HepG2 (cell line): Measurements from ENCODE around the gene ETS1. TPM values are rescaled to one million over a fixed set of nuclear protein-coding genes. Genes with fewer than 3 reads are reported as not detected.
A peak's percentile ranks its signal among the peaks of the same experiment; 100 is the strongest.

ENCODE experiments used
- CENPT ChIP-seq: sonication (generic); formaldehyde crosslinking; IDR thresholded peaks from 2 replicates; pipeline ENCODE4 v1.8.0; 2022; ENCODE audit warnings: low read depth, mild to moderate bottlenecking, moderate library complexity, missing genetic modification reagents
- GTF3A ChIP-seq: sonication (generic); formaldehyde crosslinking; conservative IDR thresholded peaks from 2 replicates; pipeline ENCODE4 v1.4.0; 2020; ENCODE audit warnings: mild to moderate bottlenecking, missing genetic modification reagents
- MAFK ChIP-seq, 2 experiments: IDR thresholded peaks in 1 of 2; conservative IDR thresholded peaks in 1 of 2; 2 replicates each; pipeline ENCODE4 v1.6.1; 2011; ENCODE audit warnings: improper control_type of control experiment in 2 of 2, low read length in 2 of 2
- MYC ChIP-seq: sonication (generic); formaldehyde crosslinking; IDR thresholded peaks from 2 replicates; pipeline ENCODE4 v1.9.0; 2021; ENCODE audit warnings: missing genetic modification reagents, borderline replicate concordance
- NFE2L2 ChIP-seq: fragments of 150-350 bp; IDR thresholded peaks from 2 replicates; pipeline ENCODE4 v1.6.1; 2014; ENCODE audit warnings: low read length
- SALL1 ChIP-seq: sonication (generic); formaldehyde crosslinking; IDR thresholded peaks from 2 replicates; pipeline ENCODE4 v1.8.0; 2022; ENCODE audit warnings: mild to moderate bottlenecking, missing genetic modification reagents
- SALL2 ChIP-seq: sonication (generic); formaldehyde crosslinking; IDR thresholded peaks from 2 replicates; pipeline ENCODE4 v1.8.1; 2023; ENCODE audit warnings: mild to moderate bottlenecking, missing genetic modification reagents, inconsistent platforms
- SNAPC4 ChIP-seq: sonication (generic); formaldehyde crosslinking; IDR thresholded peaks from 2 replicates; pipeline ENCODE4 v1.4.0; 2020; ENCODE audit warnings: mild to moderate bottlenecking, missing genetic modification reagents
- ZBTB33 ChIP-seq: sonication (generic); formaldehyde crosslinking; IDR thresholded peaks from 2 replicates; pipeline ENCODE4 v1.4.0; 2020; ENCODE audit warnings: missing genetic modification reagents
- ZKSCAN5 ChIP-seq: sonication (generic); formaldehyde crosslinking; IDR thresholded peaks from 2 replicates; pipeline ENCODE4 v1.5.1; 2020; ENCODE audit warnings: mild to moderate bottlenecking, missing genetic modification reagents
- ZNF331 ChIP-seq: sonication (generic); formaldehyde crosslinking; IDR thresholded peaks from 2 replicates; pipeline ENCODE4 v1.4.0; 2020; ENCODE audit warnings: missing genetic modification reagents
- ZSCAN9 ChIP-seq: IDR thresholded peaks from 2 replicates; pipeline ENCODE4 v1.6.1; 2016; ENCODE audit warnings: borderline replicate concordance
- polyA plus RNA-seq, 8 experiments: library from polyadenylated mRNA; depleted of rRNA in 3 of 8; stranded (reverse) in 7 of 8; unstranded in 1 of 8; fragments of >200 nt; fragmentation: Illumina TruSeq in 4 of 8; extraction: Trizol in 4 of 8; gene quantifications; 2 replicates each; pipeline versions ENCODE4 v1.2.1 to v1.2.3, GENCODE V29; 2011 to 2016; ENCODE audit warnings: low read depth in 4 of 8, missing spikeins in 1 of 8, mixed read lengths in 1 of 8; ENCODE audit not compliant: insufficient read depth in 1 of 8
- total RNA-seq, 5 experiments: library from RNA; depleted of rRNA; stranded (reverse); fragments of >200 nt; fragmentation: Illumina TruSeq; extraction: Trizol; gene quantifications; 2 replicates each; pipeline ENCODE4 v1.2.3, GENCODE V29; 2016; ENCODE audit warnings: low read depth in 1 of 5
- TF ChIP-seq, protein P1 (sequence below): sonication (generic); formaldehyde crosslinking; IDR thresholded peaks from 2 replicates; pipeline ENCODE4 v1.5.0; 2020; ENCODE audit warnings: mild to moderate bottlenecking, missing genetic modification reagents, borderline replicate concordance
- TF ChIP-seq, protein P2 (sequence below): sonication (generic); formaldehyde crosslinking; IDR thresholded peaks from 2 replicates; pipeline ENCODE4 v1.4.0; 2020; ENCODE audit warnings: missing genetic modification reagents; ENCODE audit errors: not compliant biosample characterization
- TF ChIP-seq, protein P3 (sequence below): sonication (generic); formaldehyde crosslinking; IDR thresholded peaks from 2 replicates; pipeline ENCODE4 v1.5.0; 2020; ENCODE audit warnings: missing genetic modification reagents
- TF ChIP-seq, protein P4 (sequence below): sonication (generic); formaldehyde crosslinking; IDR thresholded peaks from 2 replicates; pipeline ENCODE4 v1.4.0; 2020; ENCODE audit warnings: mild to moderate bottlenecking, missing genetic modification reagents

ETS1 gene
- total and polyA plus RNA-seq, 2 of the 13 experiments (the other 11 are each of a cell fraction or from before 2014, with no cell fraction given) = 0.18 to 0.34 TPM

GRCh38 chr11:128451652-128452470 lies 135.5 kb downstream of the ETS1 start (continued):
- TF ChIP-seq, protein P1, sequence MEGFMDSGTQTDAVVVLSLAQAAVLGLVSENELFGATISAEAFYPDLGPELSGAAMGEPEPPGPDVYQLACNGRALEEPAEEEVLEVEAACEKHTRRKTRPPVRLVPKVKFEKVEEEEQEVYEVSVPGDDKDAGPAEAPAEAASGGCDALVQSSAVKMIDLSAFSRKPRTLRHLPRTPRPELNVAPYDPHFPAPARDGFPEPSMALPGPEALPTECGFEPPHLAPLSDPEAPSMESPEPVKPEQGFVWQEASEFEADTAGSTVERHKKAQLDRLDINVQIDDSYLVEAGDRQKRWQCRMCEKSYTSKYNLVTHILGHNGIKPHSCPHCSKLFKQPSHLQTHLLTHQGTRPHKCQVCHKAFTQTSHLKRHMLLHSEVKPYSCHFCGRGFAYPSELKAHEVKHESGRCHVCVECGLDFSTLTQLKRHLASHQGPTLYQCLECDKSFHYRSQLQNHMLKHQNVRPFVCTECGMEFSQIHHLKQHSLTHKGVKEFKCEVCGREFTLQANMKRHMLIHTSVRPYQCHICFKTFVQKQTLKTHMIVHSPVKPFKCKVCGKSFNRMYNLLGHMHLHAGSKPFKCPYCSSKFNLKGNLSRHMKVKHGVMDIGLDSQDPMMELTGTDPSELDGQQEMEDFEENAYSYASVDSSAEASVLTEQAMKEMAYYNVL (CRISPR knock-in tag) = no peak
- TF ChIP-seq, protein P2, sequence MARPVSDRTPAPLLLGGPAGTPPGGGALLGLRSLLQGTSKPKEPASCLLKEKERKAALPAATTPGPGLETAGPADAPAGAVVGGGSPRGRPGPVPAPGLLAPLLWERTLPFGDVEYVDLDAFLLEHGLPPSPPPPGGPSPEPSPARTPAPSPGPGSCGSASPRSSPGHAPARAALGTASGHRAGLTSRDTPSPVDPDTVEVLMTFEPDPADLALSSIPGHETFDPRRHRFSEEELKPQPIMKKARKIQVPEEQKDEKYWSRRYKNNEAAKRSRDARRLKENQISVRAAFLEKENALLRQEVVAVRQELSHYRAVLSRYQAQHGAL (CRISPR knock-in tag) = no peak
- TF ChIP-seq CENPT (no peak), MAFK (conservative IDR thresholded peaks at IDR 0.05 in 1 of 2, IDR thresholded peaks at IDR 0.05 in 1 of 2; ENCODE audit: low read length in 2 of 2) (peak; percentile 3 to 17; a peak in 1 of 4 replicates), GTF3A (CRISPR knock-in tag) (no peak), SALL1 (CRISPR knock-in tag) (peak; percentile 48; the same call in 1 of the 2 replicates), NFE2L2 (no peak), ZBTB33 (no peak), MYC (CRISPR knock-in tag) (peak; percentile 21; the same call in 1 of the 2 replicates), ZNF331 (CRISPR knock-in tag) (peak; percentile 46; the same call in 1 of the 2 replicates), ZSCAN9 (CRISPR knock-in tag) (0 out of 2 replicates have a peak, but pooled peaks have one; percentile 17), SNAPC4 (CRISPR knock-in tag) (no peak), SALL2 (CRISPR knock-in tag) (no peak), ZKSCAN5 (CRISPR knock-in tag) (no peak)
- TF ChIP-seq, protein P3, sequence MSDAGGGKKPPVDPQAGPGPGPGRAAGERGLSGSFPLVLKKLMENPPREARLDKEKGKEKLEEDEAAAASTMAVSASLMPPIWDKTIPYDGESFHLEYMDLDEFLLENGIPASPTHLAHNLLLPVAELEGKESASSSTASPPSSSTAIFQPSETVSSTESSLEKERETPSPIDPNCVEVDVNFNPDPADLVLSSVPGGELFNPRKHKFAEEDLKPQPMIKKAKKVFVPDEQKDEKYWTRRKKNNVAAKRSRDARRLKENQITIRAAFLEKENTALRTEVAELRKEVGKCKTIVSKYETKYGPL (CRISPR knock-in tag) = no peak
- TF ChIP-seq, protein P4, sequence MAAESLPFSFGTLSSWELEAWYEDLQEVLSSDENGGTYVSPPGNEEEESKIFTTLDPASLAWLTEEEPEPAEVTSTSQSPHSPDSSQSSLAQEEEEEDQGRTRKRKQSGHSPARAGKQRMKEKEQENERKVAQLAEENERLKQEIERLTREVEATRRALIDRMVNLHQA (CRISPR knock-in tag) = no peak
